ENCODE results near the gene PLEKHA5. TPM values are rescaled to one million over a fixed set of nuclear protein-coding genes. Genes with fewer than 3 reads are reported as not detected.
"Not testable (repeated sequence)": the region's sequence is repeated elsewhere in the genome, so short reads cannot be mapped to it uniquely, and the experiment has no call there.

The PLEKHA5 gene
- total RNA-seq: 2.0 and 2.4 TPM in 2 replicates

- Mint-ChIP-seq H3K27me3 (ENCODE audit: insufficient read depth) (peaks cover 48% of the 10 kb centered on the region), H3K4me3 (peak within 1 kb of the TSS; percentile 84), H3K36me3 (ENCODE audit: low read depth) (no peaks in the 10 kb centered on the region), H3K4me1 (ENCODE audit: low read depth) (peaks cover 14% of the 10 kb centered on the region), H3K9me3 (peaks cover 14% of the 10 kb centered on the region), H3K27ac (peak within 1 kb of the TSS; percentile 34)
- no peak for DNase-seq (ENCODE audit: low spot score)
- intact Hi-C loops (cut with micrococcal nuclease): no loop called here
Measured at GRCh38 chr12:19129486-19130223, at the start of gene PLEKHA5. Gene PLEKHA5 (plus strand): TSS chr12:19129733. CDS start chr12:19129800, 67 bp downstream.

GRCh38 chr12:19080918-19081317, 48.6 kb upstream of the PLEKHA5 start:
- H3K4me1 Mint-ChIP-seq (ENCODE audit: low read depth): no peaks in the 10 kb centered on the region
- no peak for DNase-seq (ENCODE audit: low spot score)
- no peaks in the 10 kb centered on the region for H3K9me3 Mint-ChIP-seq
- H3K36me3 Mint-ChIP-seq (ENCODE audit: low read depth): no peaks in the 10 kb centered on the region
- intact Hi-C loops (cut with micrococcal nuclease): no loop called here
- H3K4me3 Mint-ChIP-seq: no peak overlapping the region
- H3K27ac Mint-ChIP-seq: no peak overlapping the region
- no peaks in the 10 kb centered on the region for H3K27me3 Mint-ChIP-seq (ENCODE audit: insufficient read depth)

- Mint-ChIP-seq H3K4me1 (ENCODE audit: low read depth) (no peaks in the 10 kb centered on the region), H3K4me3 (no peak overlapping the region), H3K27me3 (ENCODE audit: insufficient read depth) (no peaks in the 10 kb centered on the region), H3K27ac (no peak overlapping the region), H3K9me3 (no peaks in the 10 kb centered on the region), H3K36me3 (ENCODE audit: low read depth) (no peaks in the 10 kb centered on the region)
- no peak for DNase-seq (ENCODE audit: low spot score)
- intact Hi-C loops (cut with micrococcal nuclease): no loop called here
Measured at GRCh38 chr12:19082365-19082911, 47.1 kb upstream of the PLEKHA5 start.

GRCh38 chr12:19084547-19084946, 45.0 kb upstream of the PLEKHA5 start:
- Mint-ChIP-seq H3K4me1 (ENCODE audit: low read depth) (no peaks in the 10 kb centered on the region), H3K4me3 (no peak overlapping the region), H3K9me3 (no peaks in the 10 kb centered on the region)

GRCh38 chr12:19085090-19085489, 44.4 kb upstream of the PLEKHA5 start:
- Mint-ChIP-seq H3K36me3 (ENCODE audit: low read depth) (no peaks in the 10 kb centered on the region), H3K4me1 (ENCODE audit: low read depth) (no peaks in the 10 kb centered on the region), H3K9me3 (no peaks in the 10 kb centered on the region), H3K4me3 (no peak overlapping the region), H3K27ac (no peak overlapping the region), H3K27me3 (ENCODE audit: insufficient read depth) (peaks cover 1% of the 10 kb centered on the region)
- intact Hi-C loops (cut with micrococcal nuclease): no loop called here
- no peak for DNase-seq (ENCODE audit: low spot score)

More at GRCh38 chr12:19084547-19084946, 45.0 kb upstream of the PLEKHA5 start:
- DNase-seq (ENCODE audit: low spot score): no peak
- Mint-ChIP-seq H3K36me3 (ENCODE audit: low read depth) (no peaks in the 10 kb centered on the region), H3K27me3 (ENCODE audit: insufficient read depth) (peaks cover 1% of the 10 kb centered on the region), H3K27ac (no peak overlapping the region)
- intact Hi-C loops (cut with micrococcal nuclease): no loop called here

- Mint-ChIP-seq H3K27me3 (ENCODE audit: insufficient read depth) (peaks cover 1% of the 10 kb centered on the region), H3K4me1 (ENCODE audit: low read depth) (no peaks in the 10 kb centered on the region), H3K4me3 (no peak overlapping the region), H3K9me3 (no peaks in the 10 kb centered on the region), H3K27ac (no peak overlapping the region), H3K36me3 (ENCODE audit: low read depth) (no peaks in the 10 kb centered on the region)
- no peak for DNase-seq (ENCODE audit: low spot score)
- intact Hi-C loops (cut with micrococcal nuclease): no loop called here
Measured at GRCh38 chr12:19088606-19089005, 40.9 kb upstream of the PLEKHA5 start.

- intact Hi-C loops (cut with micrococcal nuclease); H3K4me1 Mint-ChIP-seq (ENCODE audit: low read depth); H3K36me3 Mint-ChIP-seq (ENCODE audit: low read depth); H3K27ac Mint-ChIP-seq; H3K27me3 Mint-ChIP-seq (ENCODE audit: insufficient read depth); H3K9me3 Mint-ChIP-seq; DNase-seq (ENCODE audit: low spot score); H3K4me3 Mint-ChIP-seq: not testable (repeated sequence)
Measured at GRCh38 chr12:19092482-19092881, 37.1 kb upstream of the PLEKHA5 start.

GRCh38 chr12:19093218-19093617, 36.3 kb upstream of the PLEKHA5 start:
- DNase-seq (ENCODE audit: low spot score): no peak
- no peaks in the 10 kb centered on the region for H3K36me3 Mint-ChIP-seq (ENCODE audit: low read depth)
- intact Hi-C loops (cut with micrococcal nuclease): no loop called here
- H3K27ac Mint-ChIP-seq: no peak overlapping the region
- no peak overlapping the region for H3K4me3 Mint-ChIP-seq
- H3K27me3 Mint-ChIP-seq (ENCODE audit: insufficient read depth): no peaks in the 10 kb centered on the region
- H3K9me3 Mint-ChIP-seq: peaks cover 4% of the 10 kb centered on the region
- H3K4me1 Mint-ChIP-seq (ENCODE audit: low read depth): no peaks in the 10 kb centered on the region

- Mint-ChIP-seq H3K4me3 (no peak overlapping the region), H3K36me3 (ENCODE audit: low read depth) (no peaks in the 10 kb centered on the region), H3K27ac (no peak overlapping the region), H3K27me3 (ENCODE audit: insufficient read depth) (no peaks in the 10 kb centered on the region), H3K4me1 (ENCODE audit: low read depth) (no peaks in the 10 kb centered on the region), H3K9me3 (peaks cover 4% of the 10 kb centered on the region)
- intact Hi-C loops (cut with micrococcal nuclease): no loop called here
- no peak for DNase-seq (ENCODE audit: low spot score)
Measured at GRCh38 chr12:19095331-19095730, 34.2 kb upstream of the PLEKHA5 start.

- Mint-ChIP-seq H3K4me1 (ENCODE audit: low read depth) (no peaks in the 10 kb centered on the region), H3K4me3 (no peak overlapping the region), H3K27ac (no peak overlapping the region), H3K36me3 (ENCODE audit: low read depth) (no peaks in the 10 kb centered on the region), H3K27me3 (ENCODE audit: insufficient read depth) (no peaks in the 10 kb centered on the region), H3K9me3 (peaks cover 4% of the 10 kb centered on the region)
- intact Hi-C loops (cut with micrococcal nuclease): no loop called here
- DNase-seq (ENCODE audit: low spot score): no peak
Measured at GRCh38 chr12:19095756-19096480, 33.6 kb upstream of the PLEKHA5 start.

GRCh38 chr12:19105463-19105862, 24.1 kb upstream of the PLEKHA5 start:
- H3K4me1 Mint-ChIP-seq (ENCODE audit: low read depth): no peaks in the 10 kb centered on the region
- intact Hi-C loops (cut with micrococcal nuclease): no loop called here
- no peak overlapping the region for H3K27ac Mint-ChIP-seq
- no peak overlapping the region for H3K4me3 Mint-ChIP-seq
- no peaks in the 10 kb centered on the region for H3K27me3 Mint-ChIP-seq (ENCODE audit: insufficient read depth)
- DNase-seq (ENCODE audit: low spot score): no peak
- no peaks in the 10 kb centered on the region for H3K36me3 Mint-ChIP-seq (ENCODE audit: low read depth)
- no peaks in the 10 kb centered on the region for H3K9me3 Mint-ChIP-seq

GRCh38 chr12:19107750-19108149, 21.8 kb upstream of the PLEKHA5 start:
- no peak for DNase-seq (ENCODE audit: low spot score)
- intact Hi-C loops (cut with micrococcal nuclease): no loop called here
- H3K36me3 Mint-ChIP-seq (ENCODE audit: low read depth): no peaks in the 10 kb centered on the region
- no peaks in the 10 kb centered on the region for H3K9me3 Mint-ChIP-seq
- no peaks in the 10 kb centered on the region for H3K4me1 Mint-ChIP-seq (ENCODE audit: low read depth)
- H3K27me3 Mint-ChIP-seq (ENCODE audit: insufficient read depth): no peaks in the 10 kb centered on the region
- no peak overlapping the region for H3K27ac Mint-ChIP-seq
- H3K4me3 Mint-ChIP-seq: no peak overlapping the region

- Mint-ChIP-seq H3K27me3 (ENCODE audit: insufficient read depth) (no peaks in the 10 kb centered on the region), H3K4me1 (ENCODE audit: low read depth) (no peaks in the 10 kb centered on the region), H3K4me3 (no peak overlapping the region), H3K36me3 (ENCODE audit: low read depth) (no peaks in the 10 kb centered on the region), H3K27ac (no peak overlapping the region), H3K9me3 (no peaks in the 10 kb centered on the region)
- intact Hi-C loops (cut with micrococcal nuclease): no loop called here
- DNase-seq (ENCODE audit: low spot score): no peak
Measured at GRCh38 chr12:19110221-19110940, 19.2 kb upstream of the PLEKHA5 start.

Data from activated T-helper 1 cell treated with anti-CD3 and anti-CD28 coated beads, Interleukin-12 subunit alpha, Interleukin-12 subunit beta, Interleukin-2, Interleukin-4 antibody, amounts not matched to agents 30 ng/mL and 10 ng/mL and 1 ng/mL, durations not matched to agents 14 hours and 24 hours and 36 hours (primary cell).